Neural progenitor cell (in vitro differentiated cells): ENCODE data around the gene OOSP4A.

ENCODE experiments used
- EZH2 ChIP-seq: fragments of 200-600 bp; sonication (generic); IDR thresholded peaks from 2 replicates; pipeline ENCODE4 v1.6.1; 2017; ENCODE audit warnings: antibody characterized with exemption, mild to moderate bottlenecking, moderate library complexity
- EZH2phosphoT487 ChIP-seq: fragments of 200-600 bp; sonication (generic); IDR thresholded peaks from 2 replicates; pipeline ENCODE4 v1.6.1; 2017; ENCODE audit warnings: antibody characterized with exemption
- TF ChIP-seq, protein P1 (sequence below): fragments of 200-600 bp; sonication (generic); IDR thresholded peaks from 2 replicates; pipeline ENCODE4 v1.5.1; 2017; ENCODE audit warnings: antibody characterized with exemption, mild to moderate bottlenecking

DNA sequence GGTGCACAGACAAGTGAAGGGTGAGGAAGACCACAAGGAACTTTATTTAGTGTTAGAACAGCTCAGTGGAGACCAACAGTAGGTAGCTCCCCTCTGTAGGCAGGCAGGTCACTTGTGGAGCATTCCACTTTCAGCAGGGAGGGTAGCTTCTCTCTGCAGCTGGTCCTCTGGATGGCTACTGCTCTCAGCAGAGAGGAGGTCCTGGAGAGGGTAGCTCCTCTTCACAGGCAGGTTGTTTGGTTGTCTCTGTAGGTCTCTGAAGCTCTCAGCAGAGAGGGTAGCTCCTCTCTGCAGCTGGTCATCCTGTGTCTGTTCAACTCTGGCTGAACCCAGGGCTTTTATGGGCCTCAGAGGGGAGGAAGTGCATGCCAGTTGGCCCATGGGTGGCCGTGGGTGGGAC, 32.1 kb upstream of the OOSP4A start:
- TF ChIP-seq, protein P1, sequence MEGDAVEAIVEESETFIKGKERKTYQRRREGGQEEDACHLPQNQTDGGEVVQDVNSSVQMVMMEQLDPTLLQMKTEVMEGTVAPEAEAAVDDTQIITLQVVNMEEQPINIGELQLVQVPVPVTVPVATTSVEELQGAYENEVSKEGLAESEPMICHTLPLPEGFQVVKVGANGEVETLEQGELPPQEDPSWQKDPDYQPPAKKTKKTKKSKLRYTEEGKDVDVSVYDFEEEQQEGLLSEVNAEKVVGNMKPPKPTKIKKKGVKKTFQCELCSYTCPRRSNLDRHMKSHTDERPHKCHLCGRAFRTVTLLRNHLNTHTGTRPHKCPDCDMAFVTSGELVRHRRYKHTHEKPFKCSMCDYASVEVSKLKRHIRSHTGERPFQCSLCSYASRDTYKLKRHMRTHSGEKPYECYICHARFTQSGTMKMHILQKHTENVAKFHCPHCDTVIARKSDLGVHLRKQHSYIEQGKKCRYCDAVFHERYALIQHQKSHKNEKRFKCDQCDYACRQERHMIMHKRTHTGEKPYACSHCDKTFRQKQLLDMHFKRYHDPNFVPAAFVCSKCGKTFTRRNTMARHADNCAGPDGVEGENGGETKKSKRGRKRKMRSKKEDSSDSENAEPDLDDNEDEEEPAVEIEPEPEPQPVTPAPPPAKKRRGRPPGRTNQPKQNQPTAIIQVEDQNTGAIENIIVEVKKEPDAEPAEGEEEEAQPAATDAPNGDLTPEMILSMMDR = no peak
- no peak for TF ChIP-seq EZH2
- no peak for TF ChIP-seq EZH2phosphoT487
